Neural crest cell (in vitro differentiated cells): ENCODE results near the gene S1PR1. TPM values are rescaled to one million over a fixed set of nuclear protein-coding genes. Genes with fewer than 3 reads are reported as not detected.
A peak's percentile ranks its signal among the peaks of the same experiment; 100 is the strongest.

Source experiments
- DNase-seq: peaks from one replicate; pipeline ENCODE4 v3.0.0; 2021; ENCODE audit warnings: low read depth, mixed read lengths, low spot score
- H3K27ac Mint-ChIP-seq: one replicate; pipeline ENCODE4 v1.8.0; 2021; ENCODE audit warnings: mild to moderate bottlenecking, mixed read lengths; ENCODE audit not compliant: unreplicated experiment
- H3K27me3 Mint-ChIP-seq: 2 replicates; pipeline ENCODE4 v1.8.0; 2021; ENCODE audit warnings: low read depth, mild to moderate bottlenecking, mixed read lengths
- H3K36me3 Mint-ChIP-seq: 2 replicates; pipeline ENCODE4 v1.8.0; 2021; ENCODE audit warnings: low read depth, mild to moderate bottlenecking, mixed read lengths
- H3K4me1 Mint-ChIP-seq: 2 replicates; pipeline ENCODE4 v1.8.0; 2021; ENCODE audit warnings: mixed read lengths
- H3K4me3 Mint-ChIP-seq: one replicate; pipeline ENCODE4 v1.8.0; 2021; ENCODE audit warnings: mild to moderate bottlenecking, mixed read lengths
- H3K9me3 Mint-ChIP-seq: 2 replicates; pipeline ENCODE4 v1.8.0; 2021; ENCODE audit warnings: mixed read lengths
- CTCF ChIP-seq: fragments of 200-600 bp; sonication (generic); conservative IDR thresholded peaks from 2 replicates; pipeline ENCODE4 v1.5.0; 2021; ENCODE audit warnings: antibody characterized with exemption, mild to moderate bottlenecking
- total RNA-seq: library from RNA; stranded (reverse); gene quantifications from 2 replicates; pipeline ENCODE4 v1.2.1, GENCODE V29; 2021

S1PR1 gene
- total RNA-seq, 1 donor from 2014 or later = 21.6 TPM

DNA sequence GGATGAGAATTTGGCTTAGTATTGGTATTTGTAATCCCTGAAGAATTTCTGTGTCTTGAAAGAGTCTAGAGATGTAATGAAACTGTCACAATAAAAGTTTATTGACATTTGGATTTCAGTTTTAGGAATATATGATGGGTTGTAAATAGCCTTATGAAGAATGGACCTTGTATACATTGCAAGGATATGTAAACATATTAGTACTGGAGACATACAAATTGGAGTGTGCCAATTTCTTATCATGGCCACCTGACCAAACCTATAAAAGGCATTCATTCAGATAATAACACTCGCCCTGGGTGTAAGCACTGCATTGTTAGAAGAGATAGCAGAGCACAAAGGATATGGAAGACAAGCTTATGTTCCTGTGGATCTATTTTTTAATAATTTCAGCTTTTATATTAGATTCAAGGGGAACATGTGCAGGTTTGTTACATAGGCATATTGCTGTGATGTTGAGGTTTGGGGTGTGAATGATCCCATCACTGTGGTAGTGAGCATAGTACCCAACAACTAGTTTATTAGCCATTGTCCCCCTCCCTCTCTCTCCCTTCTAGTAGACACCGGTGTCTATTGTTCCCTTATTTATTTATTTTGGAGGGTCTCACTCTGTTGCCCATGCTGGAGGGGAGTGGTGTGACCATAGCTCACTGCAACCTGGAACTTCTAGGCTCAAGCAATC, 8.6 kb downstream of the S1PR1 start:
- Mint-ChIP-seq H3K36me3 (peaks cover 6% of the 10 kb centered on the region), H3K4me1 (peaks cover 5% of the 10 kb centered on the region), H3K27me3 (no peaks in the 10 kb centered on the region), H3K27ac (no peak overlapping the region), H3K9me3 (no peaks in the 10 kb centered on the region), H3K4me3 (no peak overlapping the region)
- no peak for TF ChIP-seq CTCF
- no peak for DNase-seq

DNA sequence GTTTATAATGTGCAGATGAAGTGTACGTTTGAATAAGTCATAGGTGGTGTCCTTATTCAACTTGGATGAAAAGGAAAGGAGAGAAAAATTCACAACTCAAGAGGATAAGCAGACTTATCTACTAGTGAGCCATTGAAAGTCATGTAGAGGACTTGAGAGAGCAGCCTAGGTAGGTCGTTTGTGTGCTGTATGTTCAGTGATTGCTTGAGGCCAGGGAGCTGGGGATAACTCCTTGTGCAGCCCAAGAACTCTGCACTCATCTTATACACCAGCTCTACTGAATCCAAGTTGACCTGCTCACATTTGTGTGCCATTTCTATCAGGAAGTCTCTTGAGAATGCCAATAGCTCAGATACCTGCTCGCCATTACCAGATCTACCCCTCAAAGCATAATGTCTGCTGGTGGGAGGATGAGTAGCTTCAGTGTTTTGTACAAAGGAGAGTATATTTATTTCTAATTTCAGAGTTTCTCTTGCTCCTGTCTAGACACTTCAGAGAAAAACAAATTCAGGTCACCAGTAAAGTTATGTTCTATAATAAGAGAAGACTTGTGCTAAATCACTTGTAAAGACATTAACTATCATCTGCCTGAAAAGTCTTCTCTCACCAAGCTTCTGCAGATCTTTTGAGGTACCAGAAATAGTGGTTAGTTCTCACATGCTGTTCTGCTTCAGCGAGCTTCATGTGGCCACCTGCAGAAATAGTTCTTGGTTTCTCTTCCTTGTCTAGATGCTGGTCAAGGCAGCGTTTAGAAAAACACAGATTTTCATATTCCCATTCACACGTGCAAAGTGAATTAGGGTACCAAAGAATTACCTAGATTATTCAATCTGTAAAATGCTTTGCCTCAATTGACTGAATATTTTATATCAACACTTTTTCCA, 10.8 kb downstream of the S1PR1 start:
- no peak for DNase-seq
- Mint-ChIP-seq H3K9me3 (no peaks in the 10 kb centered on the region), H3K4me1 (peaks cover 4% of the 10 kb centered on the region), H3K36me3 (peaks cover under 1% of the 10 kb centered on the region), H3K27me3 (no peaks in the 10 kb centered on the region), H3K4me3 (no peak overlapping the region), H3K27ac (no peak overlapping the region)
- no peak for TF ChIP-seq CTCF

DNA sequence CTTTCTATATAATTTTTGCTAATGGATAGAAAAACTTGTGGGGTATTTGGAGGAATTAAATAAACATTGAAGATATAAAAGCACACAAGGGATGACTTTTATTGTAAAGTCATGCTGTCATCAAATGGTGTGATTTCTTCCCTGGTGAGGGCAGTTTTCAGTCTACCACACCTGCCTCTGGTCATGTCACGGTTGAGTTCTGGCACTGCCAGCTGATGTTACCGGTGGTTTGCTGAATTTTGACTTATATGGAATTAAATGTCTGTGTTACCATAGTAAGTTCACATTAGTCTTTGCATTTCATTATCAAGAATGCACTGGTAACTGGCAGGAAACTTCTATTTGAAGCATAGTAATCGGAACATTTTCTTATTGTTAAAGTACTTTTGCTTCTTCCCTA, 13.4 kb downstream of the S1PR1 start:
- Mint-ChIP-seq H3K27ac (no peak overlapping the region), H3K4me3 (no peak overlapping the region), H3K4me1 (peaks cover 4% of the 10 kb centered on the region), H3K9me3 (no peaks in the 10 kb centered on the region), H3K27me3 (no peaks in the 10 kb centered on the region), H3K36me3 (no peaks in the 10 kb centered on the region)
- no peak for DNase-seq
- no peak for TF ChIP-seq CTCF

GRCh38 chr1:101250656-101251272, 13.9 kb downstream of the S1PR1 start:
- H3K36me3 Mint-ChIP-seq = no peaks in the 10 kb centered on the region
- no peak overlapping the region for H3K4me3 Mint-ChIP-seq
- H3K9me3 Mint-ChIP-seq = no peaks in the 10 kb centered on the region
- H3K27ac Mint-ChIP-seq = peak overlapping the region; percentile 31
- no peak for TF ChIP-seq CTCF
- no peak for DNase-seq
- H3K27me3 Mint-ChIP-seq = no peaks in the 10 kb centered on the region
- H3K4me1 Mint-ChIP-seq = peaks cover 4% of the 10 kb centered on the region

- Mint-ChIP-seq H3K4me1 (peaks cover 4% of the 10 kb centered on the region), H3K9me3 (no peaks in the 10 kb centered on the region), H3K36me3 (no peaks in the 10 kb centered on the region), H3K4me3 (no peak overlapping the region), H3K27me3 (no peaks in the 10 kb centered on the region), H3K27ac (no peak overlapping the region)
- DNase-seq = no peak
- no peak for TF ChIP-seq CTCF
Observed at GRCh38 chr1:101251504-101251903, 14.7 kb downstream of the S1PR1 start.
